NB4 (cell line): Measurements from ENCODE around the gene MICAL3.

Source experiments
- POLR2A ChIP-seq: IDR thresholded peaks from 2 replicates; pipeline ENCODE4 v1.6.1; 2011; ENCODE audit warnings: mild to moderate bottlenecking; ENCODE audit not compliant: insufficient read length; ENCODE audit errors: extremely low read depth
- TF ChIP-seq, protein P1 (sequence below): IDR thresholded peaks from one replicate; pipeline ENCODE4 v1.5.1; 2012; ENCODE audit warnings: low read depth, low read length
- TF ChIP-seq, protein P2 (sequence below): IDR thresholded peaks from 2 replicates; pipeline ENCODE4 v1.6.1; 2011; ENCODE audit warnings: low read depth, low read length

GRCh38 chr22:17832665-17833064 is 191.7 kb downstream of the MICAL3 start:
- TF ChIP-seq, protein P1, sequence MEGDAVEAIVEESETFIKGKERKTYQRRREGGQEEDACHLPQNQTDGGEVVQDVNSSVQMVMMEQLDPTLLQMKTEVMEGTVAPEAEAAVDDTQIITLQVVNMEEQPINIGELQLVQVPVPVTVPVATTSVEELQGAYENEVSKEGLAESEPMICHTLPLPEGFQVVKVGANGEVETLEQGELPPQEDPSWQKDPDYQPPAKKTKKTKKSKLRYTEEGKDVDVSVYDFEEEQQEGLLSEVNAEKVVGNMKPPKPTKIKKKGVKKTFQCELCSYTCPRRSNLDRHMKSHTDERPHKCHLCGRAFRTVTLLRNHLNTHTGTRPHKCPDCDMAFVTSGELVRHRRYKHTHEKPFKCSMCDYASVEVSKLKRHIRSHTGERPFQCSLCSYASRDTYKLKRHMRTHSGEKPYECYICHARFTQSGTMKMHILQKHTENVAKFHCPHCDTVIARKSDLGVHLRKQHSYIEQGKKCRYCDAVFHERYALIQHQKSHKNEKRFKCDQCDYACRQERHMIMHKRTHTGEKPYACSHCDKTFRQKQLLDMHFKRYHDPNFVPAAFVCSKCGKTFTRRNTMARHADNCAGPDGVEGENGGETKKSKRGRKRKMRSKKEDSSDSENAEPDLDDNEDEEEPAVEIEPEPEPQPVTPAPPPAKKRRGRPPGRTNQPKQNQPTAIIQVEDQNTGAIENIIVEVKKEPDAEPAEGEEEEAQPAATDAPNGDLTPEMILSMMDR, result no peak
- TF ChIP-seq POLR2A, result no peak
- TF ChIP-seq, protein P2, sequence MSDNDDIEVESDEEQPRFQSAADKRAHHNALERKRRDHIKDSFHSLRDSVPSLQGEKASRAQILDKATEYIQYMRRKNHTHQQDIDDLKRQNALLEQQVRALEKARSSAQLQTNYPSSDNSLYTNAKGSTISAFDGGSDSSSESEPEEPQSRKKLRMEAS, result no peak
